GM10847 (cell line): ENCODE results near the gene COQ8A.

Experiments
- POLR2A ChIP-seq: IDR thresholded peaks from 2 replicates; pipeline ENCODE4 v1.6.1; 2011; ENCODE audit not compliant: insufficient read length; ENCODE audit errors: extremely low read depth

Gene COQ8A

DNA sequence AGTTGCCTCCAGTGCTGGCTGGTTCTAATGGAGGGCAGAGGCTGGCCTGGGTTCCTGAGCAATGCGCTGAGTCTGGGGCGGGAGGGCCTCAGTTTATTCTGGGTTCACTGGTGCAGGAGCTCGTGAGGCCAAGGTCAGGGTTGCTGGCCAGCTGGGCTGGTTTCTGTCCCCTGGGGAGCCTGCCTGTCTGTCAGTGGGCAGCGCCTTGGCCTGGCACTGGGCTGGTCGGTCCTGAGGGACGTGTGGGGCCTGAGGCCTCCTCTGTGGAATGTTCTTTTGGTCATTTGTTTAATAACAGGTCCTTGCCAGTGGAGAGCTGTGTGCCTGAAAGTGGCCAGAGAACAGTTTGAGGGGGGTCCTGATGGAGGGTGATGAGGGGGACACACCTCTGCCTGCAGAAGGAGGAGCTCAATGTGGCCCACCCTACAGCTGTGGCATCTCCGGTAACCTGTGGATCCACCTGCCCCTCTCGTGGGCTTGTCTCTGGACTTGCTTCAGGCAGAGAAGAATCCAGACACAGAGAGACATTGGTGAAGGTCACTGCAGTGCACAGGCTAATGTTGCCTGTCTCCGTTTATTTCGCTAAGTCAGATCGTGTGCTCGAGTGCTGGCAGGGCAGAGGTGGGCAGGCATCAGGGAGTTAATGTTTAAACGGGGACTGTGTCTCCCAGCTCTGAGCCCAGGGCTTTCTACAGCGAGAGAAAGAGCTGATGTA is 34.6 kb downstream of the COQ8A start:
- TF ChIP-seq POLR2A, result no peak

- TF ChIP-seq POLR2A, result no peak
Observed at GRCh38 chr1:226975259-226976250, 35.5 kb downstream of the COQ8A start.

- no peak for TF ChIP-seq POLR2A
Observed at GRCh38 chr1:226976276-226976977, 36.3 kb downstream of the COQ8A start.

GRCh38 chr1:226976978-226977642 is 37.0 kb downstream of the COQ8A start:
- TF ChIP-seq POLR2A, result no peak

- TF ChIP-seq POLR2A, result no peak
Observed at GRCh38 chr1:226977643-226978431, 37.7 kb downstream of the COQ8A start.

DNA sequence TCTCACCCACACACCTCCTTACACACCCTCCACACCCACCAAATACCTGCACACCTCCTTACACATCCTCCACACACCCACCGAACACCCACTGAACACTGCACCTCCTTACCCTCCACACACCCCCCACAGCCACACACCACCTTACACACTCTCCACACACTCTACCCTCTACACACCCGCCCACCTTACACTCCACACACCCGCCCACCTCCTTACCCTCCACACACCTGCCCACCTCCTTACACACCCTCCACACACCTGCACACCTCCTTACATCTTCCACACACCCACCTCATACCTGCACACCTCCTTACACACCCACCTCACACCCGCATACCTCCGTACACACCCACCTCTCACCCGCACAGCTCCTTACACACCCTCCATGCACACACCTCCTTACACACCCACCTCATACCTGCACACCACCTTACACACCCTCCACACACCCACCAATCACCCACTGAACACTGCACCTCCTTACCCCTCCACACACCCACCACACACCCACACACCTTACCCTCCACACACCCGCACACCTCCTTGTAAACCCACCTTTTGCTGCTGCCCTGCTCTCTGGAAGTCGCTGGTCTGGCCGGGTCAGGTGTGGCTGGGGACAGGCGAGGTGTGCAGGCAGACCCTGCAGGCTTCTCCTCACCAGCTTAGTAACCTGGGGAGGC is 38.5 kb downstream of the COQ8A start:
- no peak for TF ChIP-seq POLR2A

- TF ChIP-seq POLR2A, result no peak
Observed at GRCh38 chr1:226979115-226979516, 39.0 kb downstream of the COQ8A start.

DNA sequence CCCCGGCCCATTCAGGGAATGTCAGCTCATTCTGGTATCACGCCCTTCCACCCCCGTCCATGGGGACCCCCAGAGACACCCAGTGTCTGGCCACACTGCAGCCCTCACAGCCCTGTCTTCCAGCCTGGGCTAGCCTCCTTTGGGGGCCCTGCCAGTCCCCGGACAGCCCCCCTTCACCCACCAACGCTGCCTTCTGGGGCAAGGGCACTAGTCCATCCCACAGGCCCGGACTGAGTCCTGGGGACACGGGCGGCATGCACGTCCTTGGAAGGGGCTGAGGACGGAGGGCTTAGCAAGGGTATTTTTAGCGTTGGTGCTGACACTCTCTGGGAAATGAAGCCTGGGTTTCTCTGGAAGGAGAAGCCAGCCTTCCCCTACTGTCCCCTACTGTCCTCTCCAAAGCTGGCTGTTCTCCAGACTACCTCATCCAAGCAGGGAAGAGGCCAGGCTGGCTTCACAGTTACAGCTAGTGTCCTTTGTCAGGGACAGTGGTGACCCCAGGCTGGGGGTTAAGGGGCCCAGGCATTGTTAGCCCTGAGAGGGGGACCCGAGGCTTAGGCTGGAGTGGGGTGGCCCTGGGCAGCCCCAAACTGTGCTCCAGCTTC is 39.5 kb downstream of the COQ8A start:
- TF ChIP-seq POLR2A, result no peak

GRCh38 chr1:226980122-226980560 is 40.0 kb downstream of the COQ8A start:
- no peak for TF ChIP-seq POLR2A

- no peak for TF ChIP-seq POLR2A
Observed at GRCh38 chr1:226980565-226981385, 40.7 kb downstream of the COQ8A start.

GRCh38 chr1:226981386-226981817 is 41.3 kb downstream of the COQ8A start:
- no peak for TF ChIP-seq POLR2A

- TF ChIP-seq POLR2A, result no peak
Observed at GRCh38 chr1:226981838-226982237, 41.7 kb downstream of the COQ8A start.
